GM23338 (cell line): ENCODE results near the gene SURF1. TPM values are rescaled to one million over a fixed set of nuclear protein-coding genes. Genes with fewer than 3 reads are reported as not detected.

Source experiments
- ATAC-seq: fragments of 200-7000 bp; cut with Tn5 transposase; 3 replicates; pipeline ENCODE4 v1.9.1; 2020
- DNase-seq: peaks from one replicate; pipeline ENCODE4 v3.0.0-alpha.2; 2015; ENCODE audit warnings: low spot score
- H2AFZ ChIP-seq: fragments of 200-600 bp; sonication (generic); 2 replicates; pipeline ENCODE4 v1.8.0; 2016; ENCODE audit warnings: antibody characterized with exemption, mild to moderate bottlenecking, moderate library complexity
- H3F3A ChIP-seq: fragments of 200-600 bp; sonication (generic); replicated peaks from 2 replicates; pipeline ENCODE4 v1.8.0; 2017; ENCODE audit warnings: antibody characterized with exemption, mixed run types, low read depth
- H3K27ac ChIP-seq: fragments of 200-600 bp; sonication (generic); 2 replicates; pipeline ENCODE4 v1.6.1; 2016; ENCODE audit warnings: low read depth
- H3K27me3 ChIP-seq: fragments of 200-600 bp; sonication (generic); 2 replicates; pipeline ENCODE4 v1.8.0; 2016; ENCODE audit warnings: mild to moderate bottlenecking, mixed run types, moderate library complexity; ENCODE audit not compliant: insufficient read depth
- H3K36me3 ChIP-seq: fragments of 200-600 bp; sonication (generic); 2 replicates; pipeline ENCODE4 v1.8.0; 2016; ENCODE audit warnings: mild to moderate bottlenecking; ENCODE audit not compliant: insufficient read depth
- H3K4me1 ChIP-seq: fragments of 200-600 bp; sonication (generic); 2 replicates; pipeline ENCODE4 v1.8.0; 2016; ENCODE audit warnings: mild to moderate bottlenecking, moderate library complexity; ENCODE audit not compliant: insufficient read depth
- H3K4me2 ChIP-seq: fragments of 200-600 bp; sonication (generic); 2 replicates; pipeline ENCODE4 v1.7.1; 2017; ENCODE audit warnings: mixed run types
- H3K4me3 ChIP-seq: fragments of 200-600 bp; sonication (generic); 2 replicates; pipeline ENCODE4 v1.6.1; 2016; ENCODE audit warnings: mixed run types
- H3K79me2 ChIP-seq: fragments of 200-600 bp; sonication (generic); replicated peaks from 2 replicates; pipeline ENCODE4 v1.8.0; 2017; ENCODE audit warnings: mild to moderate bottlenecking; ENCODE audit not compliant: insufficient read depth
- H3K9me2 ChIP-seq: fragments of 200-600 bp; sonication (generic); 2 replicates; pipeline ENCODE4 v1.8.0; 2017; ENCODE audit not compliant: insufficient read depth
- H4K20me1 ChIP-seq: fragments of 200-600 bp; sonication (generic); replicated peaks from 2 replicates; pipeline ENCODE4 v1.8.0; 2017; ENCODE audit warnings: mild to moderate bottlenecking; ENCODE audit not compliant: insufficient read depth
- H3K27ac Mint-ChIP-seq: 2 replicates; pipeline ENCODE4 v1.8.0; 2020; ENCODE audit warnings: inconsistent platforms, mild to moderate bottlenecking, moderate library complexity, mixed read lengths
- H3K27me3 Mint-ChIP-seq: 3 replicates; pipeline ENCODE4 v1.8.0; 2022; ENCODE audit warnings: low read depth, mild to moderate bottlenecking, moderate library complexity, mixed read lengths, inconsistent platforms; ENCODE audit not compliant: insufficient read depth, poor library complexity
- H3K36me3 Mint-ChIP-seq: 3 replicates; pipeline ENCODE4 v1.8.0; 2021; ENCODE audit warnings: low read depth, mild to moderate bottlenecking, inconsistent platforms, moderate library complexity, mixed read lengths
- H3K4me1 Mint-ChIP-seq: 3 replicates; pipeline ENCODE4 v1.8.0; 2020; ENCODE audit warnings: mild to moderate bottlenecking, inconsistent platforms, mixed read lengths
- H3K4me3 Mint-ChIP-seq: 3 replicates; pipeline ENCODE4 v1.8.0; 2021; ENCODE audit warnings: moderate library complexity, mild to moderate bottlenecking, inconsistent platforms, mixed read lengths
- H3K9me3 Mint-ChIP-seq: 3 replicates; pipeline ENCODE4 v1.8.0; 2020; ENCODE audit warnings: moderate library complexity, mild to moderate bottlenecking, inconsistent platforms, mixed read lengths
- CREB1 ChIP-seq: fragments of 250-450 bp; sonication (Bioruptor Pico); IDR thresholded peaks from 2 replicates; pipeline ENCODE4 v1.5.0; 2020; ENCODE audit warnings: low read depth, mild to moderate bottlenecking, moderate library complexity
- CTCF ChIP-seq, 2 experiments: fragments of 200-600 bp in 1 of 2; sonication (generic) in 1 of 2; conservative IDR thresholded peaks; 2 replicates each; pipeline versions ENCODE4 v1.5.1 to v1.6.1; 2016 to 2017; ENCODE audit warnings: antibody characterized with exemption in 2 of 2, low read depth in 2 of 2, mild to moderate bottlenecking in 2 of 2, moderate library complexity in 1 of 2
- ETS1 ChIP-seq: IDR thresholded peaks from 2 replicates; pipeline ENCODE4 v1.6.1; 2016; ENCODE audit warnings: antibody characterized with exemption
- EZH2 ChIP-seq: fragments of 200-600 bp; sonication (generic); IDR thresholded peaks from one replicate; pipeline ENCODE4 v1.8.0; 2017; ENCODE audit warnings: antibody characterized with exemption, mild to moderate bottlenecking, low read depth; ENCODE audit not compliant: unreplicated experiment
- JUNB ChIP-seq: IDR thresholded peaks from one replicate; pipeline ENCODE4 v1.6.1; 2016; ENCODE audit warnings: antibody characterized with exemption; ENCODE audit not compliant: unreplicated experiment
- NANOG ChIP-seq: IDR thresholded peaks from 2 replicates; pipeline ENCODE4 v1.6.1; 2016; ENCODE audit warnings: antibody characterized with exemption, borderline replicate concordance
- POLR2AphosphoS5 ChIP-seq: IDR thresholded peaks from 2 replicates; pipeline ENCODE4 v1.6.1; 2016; ENCODE audit warnings: antibody characterized with exemption, low read depth
- REST ChIP-seq: IDR thresholded peaks from one replicate; pipeline ENCODE4 v1.6.1; 2018; ENCODE audit warnings: antibody characterized with exemption; ENCODE audit not compliant: unreplicated experiment
- ZNF462 ChIP-seq: fragments of 250-450 bp; sonication (Bioruptor Pico); IDR thresholded peaks from 2 replicates; pipeline ENCODE4 v1.5.0; 2020; ENCODE audit warnings: mild to moderate bottlenecking, moderate library complexity
- polyA plus RNA-seq: library from polyadenylated mRNA; unstranded; fragments of >200 nt; fragmentation: Nextera tagmentation; extraction: Ambion mirVana; gene quantifications from 2 replicates; pipeline ENCODE4 v1.2.1, GENCODE V29; 2016
- total RNA-seq: library from RNA; depleted of rRNA; stranded (reverse); fragments of >200 nt; shearing (Covaris generic); gene quantifications from 2 replicates; pipeline ENCODE4 v1.2.3, GENCODE V29; 2014

SURF1 gene
- total and polyA plus RNA-seq, 2 experiments from 2014 or later: 39.1 to 52.6 TPM

GRCh38 chr9:133404454-133405002, 48.2 kb upstream of the SURF1 start (continued):
- TF ChIP-seq ZNF462 (no peak), NANOG (no peak), JUNB (no peak)

- H3F3A ChIP-seq: 0 out of 2 replicates have a peak, but pooled peaks cover 10% of the 10 kb centered on the region
- Mint-ChIP-seq H3K9me3 (no peaks in the 10 kb centered on the region; the same call in 2 of the 3 replicates), H3K27me3 (peaks cover 23% of the 10 kb centered on the region), H3K36me3 (peaks cover 32% of the 10 kb centered on the region), H3K4me3 (no peak overlapping the region; the same call in 2 of the 3 replicates), H3K4me1 (peaks cover 3% of the 10 kb centered on the region; the same call in 2 of the 3 replicates), H3K27ac (no peak overlapping the region)
- TF ChIP-seq CTCF (conservative IDR thresholded peaks at IDR 0.05; ENCODE audit: low read depth in 2 of 2): peak; percentile 67 to 83
- TF ChIP-seq POLR2AphosphoS5: no peak
- peak; percentile 46 for TF ChIP-seq CREB1
- no peak for TF ChIP-seq ETS1
- no peak for TF ChIP-seq REST
- no peak for TF ChIP-seq EZH2
- peak; percentile 76 for ATAC-seq
- peak; percentile 82 for DNase-seq
- peaks cover 6% of the 10 kb centered on the region; the same call in 1 of the 2 replicates for H3K36me3 ChIP-seq
- no peaks in the 10 kb centered on the region; the same call in 1 of the 2 replicates for H4K20me1 ChIP-seq
- H3K27me3 ChIP-seq: no peaks in the 10 kb centered on the region
- H3K79me2 ChIP-seq: no peaks in the 10 kb centered on the region
- H3K4me1 ChIP-seq: no peaks in the 10 kb centered on the region
- no peak overlapping the region for H3K4me3 ChIP-seq
- H3K27ac ChIP-seq: no peak overlapping the region
- no peak overlapping the region for H2AFZ ChIP-seq
- no peaks in the 10 kb centered on the region for H3K9me2 ChIP-seq
- H3K4me2 ChIP-seq: no peak overlapping the region
Observed at GRCh38 chr9:133403766-133404453, 47.6 kb upstream of the SURF1 start.
